Measurements from ENCODE around the gene BACE2.

The BACE2 gene

DNA sequence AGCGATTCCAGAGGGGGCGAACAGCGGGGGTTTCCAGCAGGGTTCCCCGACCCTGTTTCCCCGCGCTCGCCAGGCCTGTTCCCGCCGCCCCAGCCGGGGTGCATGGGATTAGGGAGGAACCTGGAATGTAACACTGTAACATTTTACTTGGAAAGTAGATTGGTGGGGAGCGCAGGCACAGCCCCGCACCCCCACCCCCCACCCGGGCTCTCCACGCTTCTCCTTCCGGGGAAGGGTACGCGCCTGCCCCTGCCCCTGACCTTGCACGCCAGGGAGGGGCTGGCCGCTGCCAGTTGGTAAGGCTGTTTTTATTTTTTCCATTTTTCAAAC lies 149.1 kb downstream of the BACE2 start:
- in situ Hi-C loops (cut with MboI; ENCODE audit: low sequenced_read_pairs): no loop called here

DNA sequence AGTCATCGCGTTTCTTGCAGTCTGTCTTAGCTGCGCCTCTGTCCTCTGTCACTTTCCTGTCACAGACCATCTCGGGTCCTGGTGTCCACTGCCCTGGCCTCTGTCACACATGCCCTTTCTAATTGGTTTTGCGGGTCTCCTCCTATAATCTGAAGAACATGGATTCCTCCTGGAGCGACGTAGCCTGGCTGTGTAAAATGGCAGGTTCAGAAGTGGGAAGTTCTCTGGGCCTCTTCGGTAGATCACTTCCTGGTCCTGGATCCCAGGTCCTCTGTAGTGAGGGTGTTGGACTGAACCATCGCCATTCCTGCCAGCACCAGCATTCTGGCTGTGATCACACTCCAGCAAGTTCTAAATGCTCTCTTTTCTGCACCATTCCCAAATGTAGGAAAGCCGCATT lies 149.5 kb downstream of the BACE2 start:
- in situ Hi-C loops (cut with MboI; ENCODE audit: low sequenced_read_pairs): no loop called here

- in situ Hi-C loops (cut with MboI; ENCODE audit: low sequenced_read_pairs): no loop called here
Measured at GRCh38 chr21:41318218-41318617, 150.3 kb downstream of the BACE2 start.

DNA sequence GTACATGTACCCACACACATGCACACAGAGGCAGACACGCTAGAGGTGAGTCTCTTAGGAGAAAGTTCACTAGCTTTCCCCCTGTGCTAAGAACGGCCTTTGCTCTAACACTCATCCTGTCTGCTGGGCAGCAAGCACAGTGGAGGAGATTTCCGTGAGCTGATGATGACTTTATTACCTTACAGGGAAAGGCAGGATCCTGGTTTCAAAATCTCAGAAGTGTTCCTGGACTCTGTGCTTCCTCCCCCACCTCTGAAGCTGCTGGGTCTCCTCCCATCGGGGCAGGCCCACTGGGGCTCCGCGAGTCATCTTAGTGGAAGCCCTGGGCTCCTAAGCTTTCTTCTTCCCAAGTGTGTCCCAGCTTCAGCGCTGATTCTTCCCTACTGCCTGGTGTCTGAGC lies 151.3 kb downstream of the BACE2 start:
- in situ Hi-C loops (cut with MboI; ENCODE audit: low sequenced_read_pairs): no loop called here

GRCh38 chr21:41321211-41321907 lies 153.4 kb downstream of the BACE2 start:
- in situ Hi-C loops (cut with MboI; ENCODE audit: low sequenced_read_pairs): no loop called here

- in situ Hi-C loops (cut with MboI; ENCODE audit: low sequenced_read_pairs): no loop called here
Measured at GRCh38 chr21:41321908-41322495, 154.0 kb downstream of the BACE2 start.

GRCh38 chr21:41322496-41323382 lies 154.8 kb downstream of the BACE2 start:
- in situ Hi-C loops (cut with MboI; ENCODE audit: low sequenced_read_pairs): no loop called here

- in situ Hi-C loops (cut with MboI; ENCODE audit: low sequenced_read_pairs): no loop called here
Measured at GRCh38 chr21:41325138-41325912, 157.4 kb downstream of the BACE2 start.

DNA sequence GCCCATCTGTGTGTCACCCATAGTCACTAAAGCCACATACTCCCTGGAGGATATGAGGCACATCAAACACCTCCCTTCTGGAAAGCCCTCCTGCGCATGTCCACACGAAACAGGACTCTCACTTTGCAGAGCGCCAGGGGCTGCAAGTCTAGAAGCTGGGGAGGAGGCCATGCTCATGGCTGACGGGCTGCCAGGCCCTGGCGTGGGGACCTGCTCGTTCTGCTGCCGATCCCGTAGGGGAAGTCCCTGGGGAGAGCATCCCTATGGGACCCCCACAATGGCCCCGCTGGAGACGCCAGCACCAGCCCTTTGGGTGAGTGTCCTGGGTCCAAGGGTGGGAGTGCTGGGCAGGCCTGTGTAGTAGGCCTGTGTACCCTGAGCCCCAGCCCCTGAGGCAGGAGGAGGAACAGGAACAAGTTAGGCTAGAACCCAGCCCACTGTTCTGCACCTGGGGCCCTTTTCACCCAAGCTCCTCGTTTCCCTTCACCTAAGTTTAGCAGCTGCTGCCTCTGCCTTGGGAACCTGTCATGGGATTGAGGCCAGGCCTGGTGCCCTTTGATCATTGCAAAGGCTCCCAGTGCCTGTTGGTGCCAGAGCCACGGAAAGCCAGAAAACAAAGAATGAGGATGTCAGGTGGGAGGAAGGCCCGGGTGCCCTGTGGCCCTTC lies 158.6 kb downstream of the BACE2 start:
- in situ Hi-C loops (cut with MboI; ENCODE audit: low sequenced_read_pairs): no loop called here

DNA sequence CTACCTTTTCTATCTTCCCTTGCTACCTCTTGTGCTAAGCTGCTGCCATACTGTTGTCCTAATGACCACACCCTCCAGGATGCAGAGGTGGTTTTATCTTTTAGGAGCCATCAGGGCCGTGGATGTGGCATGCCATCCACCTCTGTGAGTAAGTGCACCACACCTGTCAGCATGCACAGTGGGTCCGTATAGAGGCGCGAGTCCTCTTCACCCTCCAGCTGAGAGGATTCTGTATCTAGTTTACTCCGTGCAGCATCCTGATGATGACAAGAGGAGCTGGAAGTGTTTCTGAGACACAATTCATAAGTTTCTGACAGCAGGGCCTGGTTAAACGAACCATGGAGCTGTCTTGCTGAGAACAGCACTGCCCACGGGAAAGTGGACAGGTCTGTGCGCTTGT lies 159.8 kb downstream of the BACE2 start:
- in situ Hi-C loops (cut with MboI; ENCODE audit: low sequenced_read_pairs): no loop called here

- in situ Hi-C loops (cut with MboI; ENCODE audit: low sequenced_read_pairs): no loop called here
Measured at GRCh38 chr21:41328660-41329607, 161.0 kb downstream of the BACE2 start.
